H9 (cell line): ENCODE measurements around the gene TNFRSF19. TPM values are rescaled to one million over a fixed set of nuclear protein-coding genes. Genes with fewer than 3 reads are reported as not detected.

Experiments used
- DNase-seq: peaks from one replicate; pipeline ENCODE4 v3.0.0-alpha.2; 2017
- H2AFZ ChIP-seq: one replicate; pipeline ENCODE4 v1.6.1; 2013; ENCODE audit warnings: mild to moderate bottlenecking, low read length, control low read depth, moderate library complexity
- H2AK5ac ChIP-seq: 2 replicates; pipeline ENCODE4 v1.6.1; 2013; ENCODE audit warnings: low read length, control low read depth, mixed read lengths; ENCODE audit not compliant: insufficient read length
- H2BK120ac ChIP-seq: one replicate; pipeline ENCODE4 v1.6.1; 2013; ENCODE audit warnings: low read depth, mild to moderate bottlenecking, low read length, control low read depth, inconsistent platforms; ENCODE audit not compliant: poor library complexity, severe bottlenecking
- H2BK12ac ChIP-seq: 2 replicates; pipeline ENCODE4 v1.6.1; 2013; ENCODE audit warnings: low read length, control low read depth, mixed read lengths, low read depth; ENCODE audit not compliant: insufficient read length
- H2BK15ac ChIP-seq: 2 replicates; pipeline ENCODE4 v1.6.1; 2013; ENCODE audit warnings: low read depth, low read length, control low read depth
- H2BK20ac ChIP-seq: one replicate; pipeline ENCODE4 v1.6.1; 2013; ENCODE audit warnings: low read depth, mild to moderate bottlenecking, low read length, control low read depth, inconsistent platforms; ENCODE audit not compliant: poor library complexity, severe bottlenecking
- H2BK5ac ChIP-seq: 2 replicates; pipeline ENCODE4 v1.6.1; 2013; ENCODE audit warnings: low read length, control low read depth, mixed read lengths; ENCODE audit not compliant: insufficient read length
- H3K14ac ChIP-seq: 2 replicates; pipeline ENCODE4 v1.6.1; 2013; ENCODE audit warnings: low read length, control low read depth; ENCODE audit not compliant: insufficient read depth
- H3K18ac ChIP-seq: 2 replicates; pipeline ENCODE4 v1.6.1; 2013; ENCODE audit warnings: low read depth, mild to moderate bottlenecking, mixed read lengths, low read length, control low read depth; ENCODE audit not compliant: insufficient read length
- H3K23ac ChIP-seq: 2 replicates; pipeline ENCODE4 v1.6.1; 2013; ENCODE audit warnings: low read length, control low read depth, mixed read lengths, low read depth; ENCODE audit not compliant: insufficient read length
- H3K23me2 ChIP-seq: 2 replicates; pipeline ENCODE4 v1.6.1; 2013; ENCODE audit warnings: low read depth, mild to moderate bottlenecking, mixed read lengths, low read length, control low read depth; ENCODE audit not compliant: insufficient read length, poor library complexity, severe bottlenecking
- H3K27ac ChIP-seq: 2 replicates; pipeline ENCODE4 v1.5.1; 2013; ENCODE audit warnings: low read length, control low read depth, mixed read lengths, low read depth; ENCODE audit not compliant: insufficient read length
- H3K27me3 ChIP-seq: 2 replicates; pipeline ENCODE4 v1.6.1; 2013; ENCODE audit warnings: low read length, control low read depth, inconsistent platforms; ENCODE audit not compliant: insufficient read depth
- H3K4ac ChIP-seq: 2 replicates; pipeline ENCODE4 v1.6.1; 2013; ENCODE audit warnings: low read depth, mild to moderate bottlenecking, control low read depth, inconsistent platforms, low read length, moderate library complexity
- H3K4me1 ChIP-seq: 2 replicates; pipeline ENCODE4 v1.6.1; 2013; ENCODE audit warnings: low read length, control low read depth, inconsistent platforms; ENCODE audit not compliant: insufficient read depth
- H3K4me2 ChIP-seq: 2 replicates; pipeline ENCODE4 v1.6.1; 2013; ENCODE audit warnings: low read length, control low read depth, mixed read lengths; ENCODE audit not compliant: insufficient read length, insufficient read depth
- H3K56ac ChIP-seq: 2 replicates; pipeline ENCODE4 v1.6.1; 2013; ENCODE audit warnings: low read depth, mild to moderate bottlenecking, mixed read lengths, low read length, control low read depth; ENCODE audit not compliant: insufficient read length
- H3K79me1 ChIP-seq: 2 replicates; pipeline ENCODE4 v1.6.1; 2013; ENCODE audit warnings: low read depth, mild to moderate bottlenecking, moderate library complexity, low read length, control low read depth, inconsistent platforms; ENCODE audit not compliant: insufficient read depth, poor library complexity, severe bottlenecking
- H3K79me2 ChIP-seq: 2 replicates; pipeline ENCODE4 v1.6.1; 2013; ENCODE audit warnings: low read length, control low read depth, inconsistent platforms; ENCODE audit not compliant: insufficient read depth
- H3K9ac ChIP-seq: 2 replicates; pipeline ENCODE4 v1.6.1; 2013; ENCODE audit warnings: low read length, control low read depth, mixed read lengths; ENCODE audit not compliant: insufficient read length; ENCODE audit errors: extremely low read depth
- H3K9me3 ChIP-seq: one replicate; pipeline ENCODE4 v1.6.1; 2013; ENCODE audit warnings: low read depth, low read length, inconsistent platforms; ENCODE audit not compliant: control insufficient read depth
- H3T11ph ChIP-seq: one replicate; pipeline ENCODE4 v1.6.1; 2013; ENCODE audit warnings: mild to moderate bottlenecking, low read length, control low read depth, inconsistent platforms
- H4K20me1 ChIP-seq: one replicate; pipeline ENCODE4 v1.6.1; 2013; ENCODE audit not compliant: control insufficient read depth, insufficient read length, insufficient read depth
- H4K5ac ChIP-seq: 2 replicates; pipeline ENCODE4 v1.6.1; 2013; ENCODE audit warnings: low read depth, mild to moderate bottlenecking, mixed read lengths, low read length, control low read depth; ENCODE audit not compliant: insufficient read length
- H4K8ac ChIP-seq: replicated peaks from 2 replicates; pipeline ENCODE4 v1.6.1; 2013; ENCODE audit warnings: low read length, control low read depth, mixed read lengths, low read depth; ENCODE audit not compliant: insufficient read length
- H4K91ac ChIP-seq: 2 replicates; pipeline ENCODE4 v1.6.1; 2013; ENCODE audit warnings: low read depth, mild to moderate bottlenecking, moderate library complexity, mixed read lengths, low read length, control low read depth; ENCODE audit not compliant: insufficient read length
- H3K27ac Mint-ChIP-seq, 3 experiments: 2 replicates in 2 of 3; 3 replicates in 1 of 3; pipeline ENCODE4 v1.8.0; 2020 to 2021; ENCODE audit warnings: mixed read lengths in 3 of 3, mild to moderate bottlenecking in 1 of 3, moderate library complexity in 1 of 3
- H3K27me3 Mint-ChIP-seq: 2 replicates; pipeline ENCODE4 v1.8.0; 2021; ENCODE audit warnings: low read depth, mild to moderate bottlenecking, moderate library complexity, mixed read lengths
- H3K36me3 Mint-ChIP-seq, 3 experiments: 2 replicates in 2 of 3; 3 replicates in 1 of 3; pipeline ENCODE4 v1.8.0; 2020 to 2021; ENCODE audit warnings: low read depth in 3 of 3, mixed read lengths in 3 of 3; ENCODE audit not compliant: insufficient read depth in 1 of 3
- H3K4me1 Mint-ChIP-seq, 2 experiments: 2 replicates each; pipeline ENCODE4 v1.8.0; 2020; ENCODE audit warnings: mixed read lengths in 2 of 2
- H3K4me3 Mint-ChIP-seq, 2 experiments: 2 replicates in 1 of 2; 3 replicates in 1 of 2; pipeline ENCODE4 v1.8.0; 2020 to 2021; ENCODE audit warnings: mild to moderate bottlenecking in 2 of 2, mixed read lengths in 2 of 2, moderate library complexity in 1 of 2
- H3K9me3 Mint-ChIP-seq, 2 experiments: 2 replicates in 1 of 2; 3 replicates in 1 of 2; pipeline ENCODE4 v1.8.0; 2020; ENCODE audit warnings: mild to moderate bottlenecking in 2 of 2, mixed read lengths in 2 of 2, moderate library complexity in 1 of 2
- WGBS: extraction: QIAGEN DNeasy Blood & Tissue Kit; methylation state at CpG from one replicate; pipeline ENCODE4 v1.1.7; 2013; ENCODE audit warnings: missing lambda C conversion rate, low lambda C conversion rate, mixed read lengths; ENCODE audit not compliant: insufficient read length; ENCODE audit errors: extremely low coverage; 5-methylcytosine and 5-hydroxymethylcytosine counted together
- total RNA-seq: library from RNA; stranded (reverse); gene quantifications from 2 replicates; pipeline ENCODE4 v1.2.1, GENCODE V29; 2021
- TF ChIP-seq, protein P1 (sequence below): fragments of 200-600 bp; sonication (generic); conservative IDR thresholded peaks from 3 replicates; pipeline ENCODE4 v1.8.0; 2021; ENCODE audit warnings: antibody characterized with exemption, mild to moderate bottlenecking

Gene TNFRSF19
- total RNA-seq, 1 experiment from 2014 or later: 2.7 TPM

GRCh38 chr13:23630349-23631093 is 60.3 kb downstream of the TNFRSF19 start:
- Histone ChIP-seq H4K91ac (no peak overlapping the region), H3K27ac (no peak overlapping the region), H3K4me1 (peaks cover 6% of the 10 kb centered on the region), H3K56ac (no peak overlapping the region), H3K4me2 (no peak overlapping the region), H3K9ac (no peak overlapping the region), H3K27me3 (no peaks in the 10 kb centered on the region), H2AK5ac (no peak overlapping the region), H4K8ac (no peak overlapping the region), H2BK20ac (no peak overlapping the region), H3K79me2 (no peaks in the 10 kb centered on the region), H3K9me3 (no peaks in the 10 kb centered on the region), H3K23ac (no peak overlapping the region), H2AFZ (no peak overlapping the region), H4K5ac (no peak overlapping the region), H3K23me2 (no peaks in the 10 kb centered on the region), H3K79me1 (no peaks in the 10 kb centered on the region), H2BK15ac (no peak overlapping the region), H3T11ph (no peak overlapping the region), H3K4ac (no peak overlapping the region), H2BK120ac (no peak overlapping the region), H3K14ac (no peak overlapping the region), H2BK5ac (no peak overlapping the region), H4K20me1 (no peaks in the 10 kb centered on the region), H2BK12ac (no peak overlapping the region), H3K18ac (no peak overlapping the region)
- H3K4me1 Mint-ChIP-seq: peaks cover 64 to 75% of the 10 kb centered on the region in 2 experiments
- TF ChIP-seq, protein P1, sequence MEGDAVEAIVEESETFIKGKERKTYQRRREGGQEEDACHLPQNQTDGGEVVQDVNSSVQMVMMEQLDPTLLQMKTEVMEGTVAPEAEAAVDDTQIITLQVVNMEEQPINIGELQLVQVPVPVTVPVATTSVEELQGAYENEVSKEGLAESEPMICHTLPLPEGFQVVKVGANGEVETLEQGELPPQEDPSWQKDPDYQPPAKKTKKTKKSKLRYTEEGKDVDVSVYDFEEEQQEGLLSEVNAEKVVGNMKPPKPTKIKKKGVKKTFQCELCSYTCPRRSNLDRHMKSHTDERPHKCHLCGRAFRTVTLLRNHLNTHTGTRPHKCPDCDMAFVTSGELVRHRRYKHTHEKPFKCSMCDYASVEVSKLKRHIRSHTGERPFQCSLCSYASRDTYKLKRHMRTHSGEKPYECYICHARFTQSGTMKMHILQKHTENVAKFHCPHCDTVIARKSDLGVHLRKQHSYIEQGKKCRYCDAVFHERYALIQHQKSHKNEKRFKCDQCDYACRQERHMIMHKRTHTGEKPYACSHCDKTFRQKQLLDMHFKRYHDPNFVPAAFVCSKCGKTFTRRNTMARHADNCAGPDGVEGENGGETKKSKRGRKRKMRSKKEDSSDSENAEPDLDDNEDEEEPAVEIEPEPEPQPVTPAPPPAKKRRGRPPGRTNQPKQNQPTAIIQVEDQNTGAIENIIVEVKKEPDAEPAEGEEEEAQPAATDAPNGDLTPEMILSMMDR: no peak
- no peak for DNase-seq
- H3K27ac Mint-ChIP-seq: peak overlapping the region in 2 of 3 experiments; percentile 85 to 87; a peak in 3 of 7 replicates
- no peaks in the 10 kb centered on the region for H3K36me3 Mint-ChIP-seq
- no peaks in the 10 kb centered on the region for H3K9me3 Mint-ChIP-seq
- WGBS: no CpG with 5 or more reads among the region's 5 CpGs
- peak overlapping the region in 1 of 2 experiments; percentile 34; a peak in 1 of 5 replicates for H3K4me3 Mint-ChIP-seq
- peaks cover 1% of the 10 kb centered on the region; the same call in 1 of the 2 replicates for H3K27me3 Mint-ChIP-seq
